Gastroesophageal sphincter (tissue), 3 donors: ENCODE data around the gene TAX1BP1.

Experiments
- POLR2A ChIP-seq, 2 donors: fragments of 450-650 bp; IDR thresholded peaks; one replicate each; pipeline ENCODE4 v1.6.1; 2017; ENCODE audit warnings: antibody characterized with exemption in 2 of 2, mild to moderate bottlenecking in 2 of 2, moderate library complexity in 1 of 2
- TF ChIP-seq, protein P1 (sequence below), 4 experiments: fragments of 200-600 bp in 2 of 4; fragments of 450-650 bp in 2 of 4; sonication (generic) in 1 of 4; IDR thresholded peaks; one replicate each; pipeline ENCODE4 v1.5.1; 2017 to 2019; ENCODE audit warnings: antibody characterized with exemption in 4 of 4, mild to moderate bottlenecking in 2 of 4, moderate library complexity in 2 of 4

DNA sequence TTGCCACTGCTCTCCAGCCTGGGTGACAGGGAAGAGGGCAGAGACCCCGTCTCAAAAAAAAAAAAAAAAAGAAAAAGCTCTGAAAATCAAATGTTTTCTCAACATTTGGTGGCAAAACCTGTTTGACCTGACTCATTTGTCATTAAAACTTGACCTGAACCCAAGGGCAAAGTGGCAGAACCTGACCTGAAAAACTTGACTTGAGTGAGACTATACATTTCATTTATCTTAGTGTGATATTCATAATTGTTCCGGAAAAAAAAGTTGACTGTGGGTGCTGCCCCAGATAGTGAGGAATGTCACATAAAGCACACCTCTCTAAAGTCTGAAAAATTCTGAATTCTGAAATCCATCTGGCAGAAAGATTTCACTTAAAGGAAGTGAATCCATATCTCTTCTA is 2.3 kb upstream of the TAX1BP1 start:
- TF ChIP-seq, protein P1, sequence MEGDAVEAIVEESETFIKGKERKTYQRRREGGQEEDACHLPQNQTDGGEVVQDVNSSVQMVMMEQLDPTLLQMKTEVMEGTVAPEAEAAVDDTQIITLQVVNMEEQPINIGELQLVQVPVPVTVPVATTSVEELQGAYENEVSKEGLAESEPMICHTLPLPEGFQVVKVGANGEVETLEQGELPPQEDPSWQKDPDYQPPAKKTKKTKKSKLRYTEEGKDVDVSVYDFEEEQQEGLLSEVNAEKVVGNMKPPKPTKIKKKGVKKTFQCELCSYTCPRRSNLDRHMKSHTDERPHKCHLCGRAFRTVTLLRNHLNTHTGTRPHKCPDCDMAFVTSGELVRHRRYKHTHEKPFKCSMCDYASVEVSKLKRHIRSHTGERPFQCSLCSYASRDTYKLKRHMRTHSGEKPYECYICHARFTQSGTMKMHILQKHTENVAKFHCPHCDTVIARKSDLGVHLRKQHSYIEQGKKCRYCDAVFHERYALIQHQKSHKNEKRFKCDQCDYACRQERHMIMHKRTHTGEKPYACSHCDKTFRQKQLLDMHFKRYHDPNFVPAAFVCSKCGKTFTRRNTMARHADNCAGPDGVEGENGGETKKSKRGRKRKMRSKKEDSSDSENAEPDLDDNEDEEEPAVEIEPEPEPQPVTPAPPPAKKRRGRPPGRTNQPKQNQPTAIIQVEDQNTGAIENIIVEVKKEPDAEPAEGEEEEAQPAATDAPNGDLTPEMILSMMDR (IDR thresholded peaks at IDR 0.05) = no peak
- TF ChIP-seq POLR2A (IDR thresholded peaks at IDR 0.05) = no peak
